HG02798 (cell line): ENCODE data around the gene DDT.
"Not testable (repeated sequence)": the region's sequence is repeated elsewhere in the genome, so short reads cannot be mapped to it uniquely, and the experiment has no call there.

Source experiments
- ATAC-seq: cut with Tn5 transposase; IDR thresholded peaks from one replicate; pipeline ENCODE4 v1.9.1; 2021; ENCODE audit warnings: mild to moderate bottlenecking; ENCODE audit not compliant: unreplicated experiment, poor library complexity

Gene DDT

GRCh38 chr22:23954193-23954990 lies 19.8 kb downstream of the DDT start:
- ATAC-seq = not testable (repeated sequence)

- ATAC-seq = not testable (repeated sequence)
These were observed 20.8 kb downstream of the DDT start for GRCh38 chr22:23953485-23953884.

DNA sequence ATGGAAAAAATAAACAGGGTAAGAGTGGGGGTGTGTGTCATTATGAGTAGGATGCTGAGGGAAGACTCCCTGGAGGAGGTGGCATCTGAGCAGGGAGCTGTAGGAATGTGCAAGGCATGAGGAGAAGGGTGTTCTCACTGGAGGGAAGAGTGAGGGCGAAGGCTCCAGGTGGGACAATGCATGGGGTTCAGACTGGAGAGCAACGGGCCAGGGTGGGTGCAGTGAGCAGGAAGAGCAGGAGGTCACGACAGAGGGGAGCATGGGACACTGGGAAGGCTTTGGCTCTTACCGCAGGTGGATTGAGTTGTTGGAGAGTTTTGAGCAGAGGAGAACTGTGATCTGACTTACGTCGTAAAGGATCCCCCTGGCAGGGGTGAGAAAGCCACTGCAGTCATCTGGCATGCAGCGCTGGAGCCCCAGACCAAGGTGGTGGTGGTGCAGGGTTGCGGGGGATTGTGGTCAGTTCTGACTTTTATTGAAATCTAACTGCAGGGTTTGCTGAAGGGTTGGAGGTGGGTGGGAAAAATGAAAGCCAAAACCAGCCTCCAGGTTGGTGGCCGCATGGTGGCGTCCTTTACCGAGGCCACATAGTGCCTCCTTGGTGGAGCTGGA lies 21.3 kb downstream of the DDT start:
- ATAC-seq = not testable (repeated sequence)

DNA sequence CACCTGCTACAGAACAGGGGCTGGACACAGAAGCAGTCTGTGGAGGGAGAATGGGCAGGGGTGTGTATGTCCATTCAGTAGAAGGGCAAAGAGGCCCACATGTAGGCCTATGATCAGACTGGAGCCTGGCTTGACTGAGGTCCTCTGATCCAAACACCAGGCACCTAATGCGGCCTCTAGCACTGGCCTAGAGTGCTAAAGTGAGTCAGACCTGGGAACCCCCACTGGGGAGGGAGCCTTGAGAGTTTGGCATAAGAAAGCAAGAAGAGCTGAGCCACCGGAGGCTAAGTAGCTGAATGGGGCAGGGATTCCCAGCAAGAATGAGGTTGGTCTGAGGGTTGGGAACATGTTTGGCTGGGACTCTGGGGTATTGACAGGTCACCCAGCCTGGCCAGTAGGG lies 22.9 kb downstream of the DDT start:
- ATAC-seq = not testable (repeated sequence)

- not testable (repeated sequence) for ATAC-seq
These were observed 24.5 kb downstream of the DDT start for GRCh38 chr22:23949764-23950163.

DNA sequence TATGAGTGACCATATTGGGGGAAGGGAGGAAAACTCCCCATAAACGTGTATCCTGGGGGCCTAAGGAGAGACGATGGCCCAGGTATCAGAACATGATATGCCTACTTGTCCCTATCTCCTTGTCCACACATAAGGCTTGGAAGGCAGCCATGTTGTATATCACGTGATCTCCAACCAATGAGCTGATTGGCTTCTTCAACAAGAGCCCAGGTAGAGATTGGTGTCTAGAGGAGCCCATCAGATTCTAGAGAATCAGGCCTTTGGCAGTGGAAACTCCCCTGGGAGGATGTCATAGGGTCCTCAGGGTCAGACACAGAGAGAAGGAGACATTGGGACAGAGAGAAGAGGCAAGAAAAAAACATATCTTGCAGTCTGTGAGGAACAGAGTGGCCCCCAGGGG lies 26.9 kb downstream of the DDT start:
- not testable (repeated sequence) for ATAC-seq

DNA sequence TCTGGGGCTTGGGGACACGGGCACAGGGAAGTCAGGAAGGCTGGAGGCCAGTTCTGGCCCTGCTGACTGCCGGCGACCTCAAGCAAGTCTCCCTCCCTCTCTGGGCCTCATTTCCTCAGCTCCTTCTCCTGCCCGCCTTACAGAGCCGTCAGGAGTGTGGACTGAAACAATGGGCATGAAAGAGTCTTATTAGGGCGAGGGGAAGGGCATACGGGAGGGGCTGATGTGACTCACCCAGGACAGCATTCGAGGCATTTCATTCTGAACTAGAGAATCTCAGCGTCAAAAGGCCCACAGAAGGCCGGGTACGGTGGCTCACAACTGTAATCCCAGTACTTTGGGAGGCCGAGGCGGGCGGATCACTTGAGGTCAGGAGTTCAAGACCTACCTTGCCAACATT lies 34.1 kb downstream of the DDT start:
- ATAC-seq = not testable (repeated sequence)

GRCh38 chr22:23939017-23939357 lies 35.3 kb downstream of the DDT start:
- ATAC-seq = no peak

- no peak for ATAC-seq
These were observed 35.8 kb downstream of the DDT start for GRCh38 chr22:23938328-23939016.

GRCh38 chr22:23926561-23926960 lies 47.7 kb downstream of the DDT start:
- no peak for ATAC-seq

GRCh38 chr22:23925020-23925606 lies 49.1 kb downstream of the DDT start:
- no peak for ATAC-seq

- ATAC-seq = no peak
These were observed 51.3 kb downstream of the DDT start for GRCh38 chr22:23922921-23923320.

- not testable (repeated sequence) for ATAC-seq
These were observed 52.5 kb downstream of the DDT start for GRCh38 chr22:23921586-23922201.
